Upper lobe of left lung (tissue), 4 donors: ENCODE results near the gene TIMM44.

Experiments
- EP300 ChIP-seq, 4 donors: sonication (generic); formaldehyde crosslinking; IDR thresholded peaks; one replicate each; pipeline ENCODE4 v1.5.1; 2017; ENCODE audit warnings: antibody characterized with exemption in 4 of 4, control low read depth in 2 of 4
- POLR2A ChIP-seq, 4 donors: fragments of 450-650 bp; IDR thresholded peaks; one replicate each; pipeline ENCODE4 v1.5.1; 2016 to 2017; ENCODE audit warnings: antibody characterized with exemption in 4 of 4, mild to moderate bottlenecking in 2 of 4
- POLR2AphosphoS5 ChIP-seq, 2 donors: sonication (generic); formaldehyde crosslinking; IDR thresholded peaks; one replicate each; pipeline ENCODE4 v1.5.1; 2017; ENCODE audit warnings: antibody characterized with exemption in 2 of 2
- TF ChIP-seq, protein P1 (sequence below), 6 experiments: fragments of 450-650 bp in 4 of 6; fragments of 200-600 bp in 2 of 6; sonication (generic) in 2 of 6; IDR thresholded peaks; one replicate each; pipeline ENCODE4 v1.5.1; 2016 to 2019; ENCODE audit warnings: antibody characterized with exemption in 6 of 6

DNA sequence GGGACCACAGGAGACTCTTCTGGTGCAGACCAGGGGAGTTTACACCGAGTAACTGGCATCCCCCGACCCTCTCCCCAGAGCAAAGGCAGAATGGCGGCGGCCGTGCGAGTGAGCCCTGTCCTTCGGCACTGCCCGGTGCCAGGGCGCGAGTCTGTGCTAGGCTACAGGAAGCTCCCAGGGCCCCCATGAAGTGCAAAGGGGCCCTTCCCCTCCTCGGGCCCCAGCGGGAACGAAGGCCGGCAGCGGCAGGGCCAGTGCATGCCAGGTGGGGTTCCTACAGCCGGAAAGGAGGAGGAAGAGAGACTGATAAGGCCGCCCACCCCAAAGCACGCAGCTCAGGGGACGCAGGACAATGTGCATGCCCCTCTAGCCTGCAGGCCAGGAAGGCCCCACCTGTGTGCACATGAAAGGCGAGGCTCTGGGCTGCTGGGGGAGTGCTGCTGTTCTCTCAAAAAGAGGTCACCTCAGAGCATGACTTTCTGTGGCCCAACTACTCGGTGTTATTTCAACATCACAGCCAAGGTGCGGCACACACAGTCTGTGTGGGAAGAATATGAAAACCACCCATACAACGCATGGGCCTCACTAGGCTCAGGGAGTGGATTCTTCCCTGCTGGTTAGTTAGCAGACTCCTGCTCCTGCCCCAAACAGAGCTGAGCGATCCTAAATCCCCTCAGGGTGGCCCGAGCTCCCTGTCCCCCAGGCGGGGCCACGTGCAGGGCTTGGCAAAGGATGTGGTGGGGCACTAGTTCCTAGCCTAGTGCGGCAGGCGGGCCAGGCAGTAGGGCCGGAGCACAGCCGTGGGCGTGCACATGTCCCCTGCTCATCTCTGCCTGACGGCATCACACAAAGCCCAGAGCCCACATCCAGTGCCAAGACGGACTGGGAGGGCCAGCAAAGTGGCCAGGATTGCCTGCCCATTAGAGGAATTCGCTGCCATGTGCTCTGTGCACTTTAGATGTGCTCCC lies 28.4 kb upstream of the TIMM44 start:
- TF ChIP-seq, protein P1, sequence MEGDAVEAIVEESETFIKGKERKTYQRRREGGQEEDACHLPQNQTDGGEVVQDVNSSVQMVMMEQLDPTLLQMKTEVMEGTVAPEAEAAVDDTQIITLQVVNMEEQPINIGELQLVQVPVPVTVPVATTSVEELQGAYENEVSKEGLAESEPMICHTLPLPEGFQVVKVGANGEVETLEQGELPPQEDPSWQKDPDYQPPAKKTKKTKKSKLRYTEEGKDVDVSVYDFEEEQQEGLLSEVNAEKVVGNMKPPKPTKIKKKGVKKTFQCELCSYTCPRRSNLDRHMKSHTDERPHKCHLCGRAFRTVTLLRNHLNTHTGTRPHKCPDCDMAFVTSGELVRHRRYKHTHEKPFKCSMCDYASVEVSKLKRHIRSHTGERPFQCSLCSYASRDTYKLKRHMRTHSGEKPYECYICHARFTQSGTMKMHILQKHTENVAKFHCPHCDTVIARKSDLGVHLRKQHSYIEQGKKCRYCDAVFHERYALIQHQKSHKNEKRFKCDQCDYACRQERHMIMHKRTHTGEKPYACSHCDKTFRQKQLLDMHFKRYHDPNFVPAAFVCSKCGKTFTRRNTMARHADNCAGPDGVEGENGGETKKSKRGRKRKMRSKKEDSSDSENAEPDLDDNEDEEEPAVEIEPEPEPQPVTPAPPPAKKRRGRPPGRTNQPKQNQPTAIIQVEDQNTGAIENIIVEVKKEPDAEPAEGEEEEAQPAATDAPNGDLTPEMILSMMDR (IDR thresholded peaks at IDR 0.05) = no peak
- no peak for TF ChIP-seq EP300 (IDR thresholded peaks at IDR 0.05)
- TF ChIP-seq POLR2AphosphoS5 (IDR thresholded peaks at IDR 0.05) = no peak
- TF ChIP-seq POLR2A (IDR thresholded peaks at IDR 0.05) = no peak
